ENCODE data around the gene TAF15.

Gene TAF15

DNA sequence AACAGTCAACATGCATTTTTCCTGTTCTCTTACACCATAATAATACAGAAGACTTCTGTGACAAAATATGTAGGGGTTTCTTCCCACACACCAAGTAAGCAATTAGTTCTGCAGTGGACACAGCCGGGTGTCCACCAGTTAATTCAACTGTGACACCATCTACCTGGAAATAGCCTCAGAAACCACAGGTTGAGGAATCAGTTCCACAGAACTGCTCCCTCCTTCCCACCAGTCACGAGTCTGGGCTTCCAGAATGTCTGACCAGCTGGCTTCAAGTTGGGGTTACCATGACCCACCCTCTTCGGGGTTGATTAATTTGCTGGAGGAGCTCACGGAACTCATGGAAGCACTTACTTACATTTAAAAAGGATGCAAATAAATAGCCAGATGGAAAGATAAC is 84.5 kb downstream of the TAF15 start:
- H3K27ac ChIP-seq = no peak overlapping the region
- TF ChIP-seq, protein P1, sequence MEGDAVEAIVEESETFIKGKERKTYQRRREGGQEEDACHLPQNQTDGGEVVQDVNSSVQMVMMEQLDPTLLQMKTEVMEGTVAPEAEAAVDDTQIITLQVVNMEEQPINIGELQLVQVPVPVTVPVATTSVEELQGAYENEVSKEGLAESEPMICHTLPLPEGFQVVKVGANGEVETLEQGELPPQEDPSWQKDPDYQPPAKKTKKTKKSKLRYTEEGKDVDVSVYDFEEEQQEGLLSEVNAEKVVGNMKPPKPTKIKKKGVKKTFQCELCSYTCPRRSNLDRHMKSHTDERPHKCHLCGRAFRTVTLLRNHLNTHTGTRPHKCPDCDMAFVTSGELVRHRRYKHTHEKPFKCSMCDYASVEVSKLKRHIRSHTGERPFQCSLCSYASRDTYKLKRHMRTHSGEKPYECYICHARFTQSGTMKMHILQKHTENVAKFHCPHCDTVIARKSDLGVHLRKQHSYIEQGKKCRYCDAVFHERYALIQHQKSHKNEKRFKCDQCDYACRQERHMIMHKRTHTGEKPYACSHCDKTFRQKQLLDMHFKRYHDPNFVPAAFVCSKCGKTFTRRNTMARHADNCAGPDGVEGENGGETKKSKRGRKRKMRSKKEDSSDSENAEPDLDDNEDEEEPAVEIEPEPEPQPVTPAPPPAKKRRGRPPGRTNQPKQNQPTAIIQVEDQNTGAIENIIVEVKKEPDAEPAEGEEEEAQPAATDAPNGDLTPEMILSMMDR (IDR thresholded peaks at IDR 0.05) = no peak
- no peak overlapping the region for H3K4me3 ChIP-seq
- no peaks in the 10 kb centered on the region for H3K27me3 ChIP-seq
- no peaks in the 10 kb centered on the region for H3K9me3 ChIP-seq
- no peaks in the 10 kb centered on the region for H3K36me3 ChIP-seq
- intact Hi-C loops (cut with DNase I; ENCODE audit: low total_unique reads) = no loop called here
- H3K4me1 ChIP-seq = peaks cover 0 to 7% (median 3%) of the 10 kb centered on the region in 4 donors
- DNase-seq = no peak

DNA sequence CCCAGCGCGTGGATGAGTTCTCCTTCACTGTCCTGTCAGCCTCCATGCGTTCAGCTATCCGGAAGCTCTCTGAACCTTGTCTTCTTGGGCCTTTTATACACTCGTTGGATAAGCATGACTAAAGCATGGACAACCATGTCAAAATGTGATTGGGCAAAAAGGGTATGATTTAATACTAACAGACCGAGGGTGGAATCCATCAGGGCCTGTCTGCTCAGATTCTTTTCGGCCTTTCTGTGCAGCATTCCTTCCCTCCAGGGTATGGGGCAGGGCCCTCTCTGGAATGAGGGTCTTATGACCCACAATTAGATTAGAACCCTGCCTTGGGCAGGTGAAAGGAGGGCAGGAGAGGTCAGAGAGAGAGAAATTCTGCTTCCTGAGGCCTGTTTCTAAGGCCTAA is 84.9 kb downstream of the TAF15 start:
- no peaks in the 10 kb centered on the region for H3K27me3 ChIP-seq
- DNase-seq = no peak
- H3K36me3 ChIP-seq = no peaks in the 10 kb centered on the region
- no peaks in the 10 kb centered on the region for H3K9me3 ChIP-seq
- TF ChIP-seq, protein P1 (IDR thresholded peaks at IDR 0.05) = no peak
- no peak overlapping the region for H3K4me3 ChIP-seq
- H3K4me1 ChIP-seq = peaks cover 0 to 7% (median 3%) of the 10 kb centered on the region in 4 donors
- no peak overlapping the region for H3K27ac ChIP-seq
- intact Hi-C loops (cut with DNase I; ENCODE audit: low total_unique reads) = no loop called here

DNA sequence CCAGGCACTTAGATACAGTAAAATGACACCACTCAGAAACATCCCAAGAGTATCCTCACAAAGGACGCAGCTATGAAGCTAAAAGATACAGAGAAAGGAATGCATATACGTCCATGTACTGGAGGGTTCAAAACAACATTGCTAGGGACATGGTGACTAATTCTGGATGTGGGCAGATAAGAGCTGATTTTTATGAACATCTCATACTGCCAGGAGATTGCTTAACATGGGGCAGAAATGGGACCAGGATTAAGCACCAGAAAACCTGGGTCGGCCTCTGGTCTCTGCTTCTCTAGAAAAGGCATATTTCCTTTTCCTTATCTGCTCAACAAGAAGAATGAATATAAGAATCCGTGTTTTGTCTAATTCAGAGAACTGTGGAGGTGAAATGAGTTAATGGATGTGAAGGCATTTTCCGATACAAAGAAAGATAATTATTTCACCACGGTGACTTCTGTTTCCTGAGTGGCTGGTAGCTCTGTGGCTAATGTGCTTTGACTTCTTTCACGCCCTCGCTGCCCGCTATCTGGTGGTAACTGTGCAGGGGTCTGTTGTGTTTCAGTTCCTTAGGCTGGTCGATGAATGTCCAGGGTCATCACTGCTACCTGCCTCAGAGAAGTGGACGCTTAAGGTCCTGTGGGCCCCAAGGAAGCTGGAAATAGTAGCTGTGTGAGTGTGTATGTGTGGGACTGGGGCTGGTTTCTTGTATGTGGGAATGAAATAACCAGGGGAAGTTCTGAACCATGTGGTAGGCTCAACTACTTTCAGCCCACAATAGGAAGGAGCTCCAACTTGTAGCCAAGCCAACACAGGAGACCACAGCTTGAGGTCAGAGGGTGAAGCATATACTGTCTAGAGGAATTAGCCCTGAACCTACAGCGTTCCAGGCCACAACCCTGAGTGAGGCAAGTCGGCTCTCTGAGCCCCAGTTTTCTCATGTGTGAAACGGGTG is 86.6 kb downstream of the TAF15 start:
- Histone ChIP-seq H3K27ac (no peak overlapping the region), H3K27me3 (no peaks in the 10 kb centered on the region), H3K4me1 (peaks cover 0 to 8% (median 0%) of the 10 kb centered on the region in 4 donors), H3K9me3 (no peaks in the 10 kb centered on the region), H3K36me3 (no peaks in the 10 kb centered on the region), H3K4me3 (no peak overlapping the region)
- TF ChIP-seq, protein P1 (IDR thresholded peaks at IDR 0.05) = no peak
- intact Hi-C loops (cut with DNase I; ENCODE audit: low total_unique reads) = no loop called here
- peak in 1 of 2 donors; percentile 39 for DNase-seq
